ENCODE measurements around the gene CHMP4A. TPM values are rescaled to one million over a fixed set of nuclear protein-coding genes. Genes with fewer than 3 reads are reported as not detected.
"Not testable (repeated sequence)": the region's sequence is repeated elsewhere in the genome, so short reads cannot be mapped to it uniquely, and the experiment has no call there.

Gene CHMP4A
- total RNA-seq, 1 experiment from 2014 or later, result 56.7 TPM

DNA sequence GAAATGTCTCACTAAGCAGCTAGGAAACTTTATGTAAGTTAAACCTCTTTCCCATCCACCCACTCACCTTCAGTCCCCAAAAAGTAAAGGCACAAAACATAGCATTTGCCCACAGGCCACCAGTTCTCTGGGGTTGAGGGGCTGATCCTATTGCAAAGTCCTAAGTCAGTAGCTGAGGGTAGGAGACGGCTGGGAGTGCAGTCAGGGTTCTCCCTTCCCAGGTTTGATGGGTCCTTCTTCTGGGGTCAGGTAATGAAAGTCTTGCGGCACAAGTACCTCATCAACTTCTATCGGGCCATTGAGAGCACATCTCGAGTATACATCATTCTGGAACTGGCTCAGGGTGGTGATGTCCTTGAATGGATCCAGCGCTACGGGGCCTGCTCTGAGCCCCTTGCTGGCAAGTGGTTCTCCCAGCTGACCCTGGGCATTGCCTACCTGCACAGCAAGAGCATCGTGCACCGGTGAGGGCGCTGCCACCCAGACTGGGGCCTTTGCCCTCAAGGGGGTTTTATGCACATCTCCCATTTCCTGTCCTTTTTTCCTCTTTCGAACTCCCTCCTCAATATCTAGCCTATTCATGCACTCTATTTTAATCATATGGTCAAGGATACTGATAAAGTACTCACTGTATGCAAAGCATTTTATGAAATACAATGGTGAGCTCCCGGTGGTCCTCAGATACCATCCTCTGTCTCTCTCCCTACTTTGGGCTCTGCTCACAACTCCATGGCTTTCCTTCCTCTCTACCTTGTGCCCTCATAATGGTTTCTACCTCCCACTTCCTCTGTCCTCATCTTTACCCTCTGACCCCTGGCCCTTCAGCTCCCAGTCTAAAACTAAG lies 6.8 kb downstream of the CHMP4A start:
- Histone ChIP-seq H3K9me3 (ENCODE audit: low read depth, low read length, poor library complexity, severe bottlenecking) (no peaks in the 10 kb centered on the region), H3K4me1 (ENCODE audit: insufficient read depth, low read length, poor library complexity, severe bottlenecking) (no peaks in the 10 kb centered on the region), H3K27ac (ENCODE audit: low read depth, low read length, poor library complexity, severe bottlenecking) (no peak overlapping the region), H3K4me3 (ENCODE audit: low read depth, low read length, poor library complexity, severe bottlenecking) (no peak overlapping the region), H3K27me3 (replicated peaks; ENCODE audit: insufficient read depth, low read depth, low read length, poor library complexity) (no peaks in the 10 kb centered on the region), H3K36me3 (ENCODE audit: insufficient read depth, low read length, poor library complexity, severe bottlenecking) (peaks cover 37% of the 10 kb centered on the region)
- no TSS peak for BruUV-seq (replicated peaks)
- POLR2A ChIA-PET (ENCODE audit: low non-redundant PET), result no interaction called here
- CTCF ChIA-PET, result no interaction called here
- DNase-seq (ENCODE audit: low spot score), result no peak
- intact Hi-C loops (cut with micrococcal nuclease; ENCODE audit: unreplicated experiment), result no loop called here
- TF ChIP-seq CTCF (conservative IDR thresholded peaks at IDR 0.05; ENCODE audit: low read depth, low read length) (no peak), EZH2 (IDR thresholded peaks at IDR 0.05; ENCODE audit: borderline replicate concordance, low read depth, low read length, poor library complexity, severe bottlenecking) (no peak)

DNA sequence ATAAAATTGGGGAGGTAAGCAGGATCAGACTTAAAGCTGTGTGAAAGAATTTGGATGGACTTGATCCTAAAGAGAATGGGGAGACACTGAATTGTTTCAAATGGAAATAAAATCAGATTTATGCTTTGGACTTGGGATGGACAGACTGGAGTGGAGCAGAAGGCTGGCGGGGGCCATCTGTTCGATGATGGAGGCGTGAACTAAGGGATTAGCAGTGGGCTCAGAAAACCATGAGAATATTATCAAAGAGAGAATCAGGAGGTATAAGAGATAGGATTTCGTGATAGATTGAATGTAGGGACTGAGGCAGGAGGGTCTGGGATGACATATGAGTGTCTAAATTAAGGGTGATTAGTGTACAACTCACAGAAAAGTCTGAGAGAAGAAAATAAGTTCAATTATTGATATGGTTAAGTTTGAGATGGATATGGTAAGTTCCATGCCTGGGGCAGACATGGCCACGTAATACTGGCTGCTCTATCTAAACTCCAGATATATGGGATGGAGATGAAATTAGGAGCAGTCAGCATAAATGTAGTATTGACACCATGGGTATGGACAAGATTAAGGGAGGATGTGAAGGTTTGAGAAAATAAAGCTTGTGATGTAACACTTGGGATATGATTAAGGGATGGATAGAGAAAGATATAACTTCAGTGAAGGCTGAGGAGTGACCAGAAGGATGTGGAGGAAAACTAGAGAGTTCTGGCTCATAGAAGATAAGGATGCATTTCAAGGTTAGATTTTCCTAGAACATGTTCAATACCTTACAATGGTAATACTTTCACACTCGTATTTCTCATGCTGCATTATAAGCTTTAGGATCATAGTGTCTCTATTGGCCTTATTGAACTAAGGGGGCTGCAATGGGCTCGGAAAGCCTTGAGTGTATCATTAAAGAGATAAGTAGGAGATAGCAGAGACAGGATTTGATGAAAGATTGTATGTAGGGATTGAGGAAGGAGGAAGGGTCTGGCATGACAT lies 8.8 kb downstream of the CHMP4A start:
- BruUV-seq (replicated peaks), result no TSS peak
- intact Hi-C loops (cut with micrococcal nuclease; ENCODE audit: unreplicated experiment), result no loop called here
- no peaks in the 10 kb centered on the region for H3K4me1 ChIP-seq (ENCODE audit: insufficient read depth, low read length, poor library complexity, severe bottlenecking)
- no peak overlapping the region for H3K4me3 ChIP-seq (ENCODE audit: low read depth, low read length, poor library complexity, severe bottlenecking)
- peaks cover 23% of the 10 kb centered on the region for H3K36me3 ChIP-seq (ENCODE audit: insufficient read depth, low read length, poor library complexity, severe bottlenecking)
- ChIA-PET CTCF (no interaction called here), POLR2A (ENCODE audit: low non-redundant PET) (interaction anchor here (0.7 kb wide), 1 partner anchor 80 kb away, joined by 3 read pairs; no protein-coding TSS in a partner anchor)
- no peak for DNase-seq (ENCODE audit: low spot score)
- TF ChIP-seq EZH2 (IDR thresholded peaks at IDR 0.05; ENCODE audit: borderline replicate concordance, low read depth, low read length, poor library complexity, severe bottlenecking) (no peak), CTCF (conservative IDR thresholded peaks at IDR 0.05; ENCODE audit: low read depth, low read length) (no peak)
- H3K27me3 ChIP-seq (replicated peaks; ENCODE audit: insufficient read depth, low read depth, low read length, poor library complexity), result no peaks in the 10 kb centered on the region
- H3K27ac ChIP-seq (ENCODE audit: low read depth, low read length, poor library complexity, severe bottlenecking), result no peak overlapping the region
- no peaks in the 10 kb centered on the region for H3K9me3 ChIP-seq (ENCODE audit: low read depth, low read length, poor library complexity, severe bottlenecking)

DNA sequence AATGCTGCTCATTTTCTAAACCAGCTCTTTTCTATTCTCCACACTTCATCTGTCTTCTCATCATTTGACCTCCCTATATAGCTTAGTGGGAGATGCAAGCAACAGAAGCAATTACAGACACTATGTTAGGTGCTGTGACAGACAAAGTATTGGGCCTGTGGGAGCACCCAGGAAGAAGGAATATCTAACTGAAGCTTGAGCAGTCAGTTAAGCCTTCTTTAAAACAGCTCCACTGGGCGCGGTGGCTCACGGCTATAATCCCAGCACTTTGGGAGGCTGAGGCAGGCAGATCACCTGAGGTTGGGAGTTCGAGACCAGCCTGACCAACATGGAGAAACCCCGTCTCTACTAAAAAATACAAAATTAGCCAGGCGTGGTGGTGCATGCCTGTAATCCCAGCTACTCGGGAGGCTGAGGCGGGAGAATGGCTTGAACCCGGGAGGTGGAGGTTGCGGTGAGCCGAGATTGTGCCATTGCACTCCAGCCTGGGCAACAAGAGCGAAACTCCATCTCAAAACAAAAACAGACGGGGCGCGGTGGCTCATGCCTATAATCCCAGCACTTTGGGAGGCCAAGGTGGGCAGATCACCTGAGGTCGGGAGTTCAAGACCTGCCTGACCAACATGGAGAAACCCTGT lies 9.9 kb downstream of the CHMP4A start:
- DNase-seq (ENCODE audit: low spot score); H3K27me3 ChIP-seq (replicated peaks; ENCODE audit: insufficient read depth, low read depth, low read length, poor library complexity); intact Hi-C loops (cut with micrococcal nuclease; ENCODE audit: unreplicated experiment); H3K9me3 ChIP-seq (ENCODE audit: low read depth, low read length, poor library complexity, severe bottlenecking); H3K4me1 ChIP-seq (ENCODE audit: insufficient read depth, low read length, poor library complexity, severe bottlenecking); H3K4me3 ChIP-seq (ENCODE audit: low read depth, low read length, poor library complexity, severe bottlenecking); BruUV-seq (replicated peaks); H3K27ac ChIP-seq (ENCODE audit: low read depth, low read length, poor library complexity, severe bottlenecking): not testable (repeated sequence)
- POLR2A ChIA-PET (ENCODE audit: low non-redundant PET), result interaction anchor here (0.6 kb wide), 1 partner anchor 26 kb away, joined by 4 read pairs; no protein-coding TSS in a partner anchor
- CTCF ChIA-PET, result interaction anchor here (0.5 kb wide), 1 partner anchor 538 kb away, joined by 6 read pairs; no protein-coding TSS in a partner anchor
- H3K36me3 ChIP-seq (ENCODE audit: insufficient read depth, low read length, poor library complexity, severe bottlenecking), result peaks cover 20% of the 10 kb centered on the region

GRCh38 chr14:24202538-24202937 lies 10.8 kb downstream of the CHMP4A start:
- not testable (repeated sequence) for H3K27ac ChIP-seq (ENCODE audit: low read depth, low read length, poor library complexity, severe bottlenecking)

More at GRCh38 chr14:24202538-24202937, 10.8 kb downstream of the CHMP4A start:
- H3K4me1 ChIP-seq (ENCODE audit: insufficient read depth, low read length, poor library complexity, severe bottlenecking); BruUV-seq (replicated peaks); POLR2A ChIA-PET (ENCODE audit: low non-redundant PET); DNase-seq (ENCODE audit: low spot score); H3K4me3 ChIP-seq (ENCODE audit: low read depth, low read length, poor library complexity, severe bottlenecking); H3K9me3 ChIP-seq (ENCODE audit: low read depth, low read length, poor library complexity, severe bottlenecking); H3K27me3 ChIP-seq (replicated peaks; ENCODE audit: insufficient read depth, low read depth, low read length, poor library complexity); intact Hi-C loops (cut with micrococcal nuclease; ENCODE audit: unreplicated experiment): not testable (repeated sequence)
- CTCF ChIA-PET, result interaction anchor here (0.5 kb wide), 1 partner anchor 537 kb away, joined by 6 read pairs; no protein-coding TSS in a partner anchor
- peaks cover 17% of the 10 kb centered on the region for H3K36me3 ChIP-seq (ENCODE audit: insufficient read depth, low read length, poor library complexity, severe bottlenecking)
